HepG2 (cell line): ENCODE results near the gene STIM2. TPM values are rescaled to one million over a fixed set of nuclear protein-coding genes. Genes with fewer than 3 reads are reported as not detected.

ENCODE experiments used
- ARNT2 ChIP-seq: sonication (generic); formaldehyde crosslinking; IDR thresholded peaks from 2 replicates; pipeline ENCODE4 v1.8.0; 2022; ENCODE audit warnings: mild to moderate bottlenecking, low read depth, missing genetic modification reagents, moderate library complexity
- BCLAF1 ChIP-seq: fragments of 450-650 bp; IDR thresholded peaks from 2 replicates; pipeline ENCODE4 v1.6.1; 2017; ENCODE audit warnings: mild to moderate bottlenecking
- CBX1 ChIP-seq: IDR thresholded peaks from one replicate; pipeline ENCODE4 v1.6.1; 2016; ENCODE audit warnings: antibody characterized with exemption, low read depth
- CHD2 ChIP-seq: IDR thresholded peaks from 2 replicates; pipeline ENCODE4 v1.6.1; 2011; ENCODE audit warnings: low read depth, low read length, improper control_type of control experiment
- HMGXB4 ChIP-seq, 2 experiments: sonication (generic) in 1 of 2; formaldehyde crosslinking in 1 of 2; IDR thresholded peaks; 2 replicates each; pipeline versions ENCODE4 v1.4.0 to v1.6.1; 2018 to 2020; ENCODE audit warnings: missing genetic modification reagents in 2 of 2, borderline replicate concordance in 1 of 2, low read depth in 1 of 2, mild to moderate bottlenecking in 1 of 2, missing biosample characterization in 1 of 2
- HNF4G ChIP-seq, 2 experiments: sonication (generic) in 1 of 2; formaldehyde crosslinking in 1 of 2; IDR thresholded peaks; 2 replicates each; pipeline versions ENCODE4 v1.4.0 to v1.6.1; 2011 to 2020; ENCODE audit warnings: borderline replicate concordance in 2 of 2, low read depth in 2 of 2, mild to moderate bottlenecking in 2 of 2, low read length in 1 of 2, missing genetic modification reagents in 1 of 2, moderate library complexity in 1 of 2
- HNRNPH1 ChIP-seq: fragments of 200-400 bp; formaldehyde crosslinking; optimal IDR thresholded peaks from 2 replicates; pipeline ENCODE3; 2017; ENCODE audit warnings: mild to moderate bottlenecking, low read depth, low read length
- MAFG ChIP-seq: sonication (generic); formaldehyde crosslinking; IDR thresholded peaks from 2 replicates; pipeline ENCODE4 v1.5.1; 2020; ENCODE audit warnings: mild to moderate bottlenecking, missing genetic modification reagents
- MXD1 ChIP-seq: sonication (generic); formaldehyde crosslinking; IDR thresholded peaks from 2 replicates; pipeline ENCODE4 v1.4.0; 2020; ENCODE audit warnings: mild to moderate bottlenecking, missing genetic modification reagents
- SMAD9 ChIP-seq: sonication (generic); formaldehyde crosslinking; IDR thresholded peaks from 2 replicates; pipeline ENCODE4 v1.5.1; 2020; ENCODE audit warnings: mild to moderate bottlenecking, missing genetic modification reagents
- TGIF2 ChIP-seq: IDR thresholded peaks from 2 replicates; pipeline ENCODE4 v1.6.1; 2016; ENCODE audit warnings: control low read depth, missing compliant biosample characterization
- ZMYM4 ChIP-seq: sonication (generic); formaldehyde crosslinking; IDR thresholded peaks from 2 replicates; pipeline ENCODE4 v1.8.1; 2023; ENCODE audit warnings: mild to moderate bottlenecking, missing genetic modification reagents
- ZNF18 ChIP-seq: sonication (generic); formaldehyde crosslinking; IDR thresholded peaks from 2 replicates; pipeline ENCODE4 v1.8.0; 2022; ENCODE audit warnings: mild to moderate bottlenecking, missing genetic modification reagents; ENCODE audit not compliant: insufficient replicate concordance
- ZNF224 ChIP-seq: sonication (generic); formaldehyde crosslinking; IDR thresholded peaks from 2 replicates; pipeline ENCODE4 v1.5.0; 2020; ENCODE audit warnings: mild to moderate bottlenecking, missing genetic modification reagents
- ZNF282 ChIP-seq: fragments of 450-650 bp; IDR thresholded peaks from 2 replicates; pipeline ENCODE4 v1.6.1; 2018; ENCODE audit not compliant: partially characterized antibody
- ZNF33B ChIP-seq: sonication (generic); formaldehyde crosslinking; IDR thresholded peaks from 2 replicates; pipeline ENCODE4 v1.5.1; 2020; ENCODE audit warnings: mild to moderate bottlenecking, missing genetic modification reagents
- ZNF34 ChIP-seq: sonication (generic); formaldehyde crosslinking; IDR thresholded peaks from 2 replicates; pipeline ENCODE4 v1.4.0; 2020; ENCODE audit warnings: mild to moderate bottlenecking, missing genetic modification reagents, borderline replicate concordance
- ZNF570 ChIP-seq: sonication (generic); formaldehyde crosslinking; IDR thresholded peaks from 2 replicates; pipeline ENCODE4 v1.4.0; 2020; ENCODE audit warnings: mild to moderate bottlenecking, missing genetic modification reagents, borderline replicate concordance
- ZNF589 ChIP-seq: sonication (generic); formaldehyde crosslinking; conservative IDR thresholded peaks from 2 replicates; pipeline ENCODE4 v1.8.0; 2022; ENCODE audit warnings: mild to moderate bottlenecking, moderate library complexity, missing genetic modification reagents
- ZNF598 ChIP-seq: sonication (generic); formaldehyde crosslinking; IDR thresholded peaks from 2 replicates; pipeline ENCODE4 v1.5.1; 2020; ENCODE audit warnings: mild to moderate bottlenecking, missing genetic modification reagents, borderline replicate concordance
- ZNF678 ChIP-seq: sonication (generic); formaldehyde crosslinking; IDR thresholded peaks from 2 replicates; pipeline ENCODE4 v1.4.0; 2020; ENCODE audit warnings: mild to moderate bottlenecking, missing genetic modification reagents
- ZNF720 ChIP-seq: sonication (generic); formaldehyde crosslinking; IDR thresholded peaks from 2 replicates; pipeline ENCODE4 v1.4.0; 2020; ENCODE audit warnings: missing genetic modification reagents
- ZNF879 ChIP-seq: sonication (generic); formaldehyde crosslinking; IDR thresholded peaks from 2 replicates; pipeline ENCODE4 v1.8.1; 2023; ENCODE audit warnings: missing genetic modification reagents
- polyA plus RNA-seq, 8 experiments: library from polyadenylated mRNA; depleted of rRNA in 3 of 8; stranded (reverse) in 7 of 8; unstranded in 1 of 8; fragments of >200 nt; fragmentation: Illumina TruSeq in 4 of 8; extraction: Trizol in 4 of 8; gene quantifications; 2 replicates each; pipeline versions ENCODE4 v1.2.1 to v1.2.3, GENCODE V29; 2011 to 2016; ENCODE audit warnings: low read depth in 4 of 8, missing spikeins in 1 of 8, mixed read lengths in 1 of 8; ENCODE audit not compliant: insufficient read depth in 1 of 8
- total RNA-seq, 5 experiments: library from RNA; depleted of rRNA; stranded (reverse); fragments of >200 nt; fragmentation: Illumina TruSeq; extraction: Trizol; gene quantifications; 2 replicates each; pipeline ENCODE4 v1.2.3, GENCODE V29; 2016; ENCODE audit warnings: low read depth in 1 of 5

STIM2 gene
- total and polyA plus RNA-seq, 2 of the 13 experiments (the other 11 are each of a cell fraction or from before 2014, with no cell fraction given) = 19.3 to 19.4 TPM

- peak; percentile 54; the same call in 1 of the 2 replicates for TF ChIP-seq ZNF33B (CRISPR knock-in tag)
- TF ChIP-seq HNF4G (IDR thresholded peaks at IDR 0.05; ENCODE audit: borderline replicate concordance, low read depth, low read length) = peak; percentile 67
- TF ChIP-seq HNF4G (CRISPR knock-in tag; IDR thresholded peaks at IDR 0.05; ENCODE audit: borderline replicate concordance, low read depth) = peak; percentile 70; the same call in 1 of the 2 replicates
- TF ChIP-seq HMGXB4 (CRISPR knock-in tag; IDR thresholded peaks at IDR 0.05; ENCODE audit: borderline replicate concordance in 1 of 2, low read depth in 1 of 2) = peak; percentile 13 to 54; a peak in 3 of 4 replicates
- no peak for TF ChIP-seq ZNF282
- no peak for TF ChIP-seq CBX1
- peak; percentile 61; the same call in 1 of the 2 replicates for TF ChIP-seq ZNF598 (CRISPR knock-in tag)
- no peak for TF ChIP-seq ZNF720 (CRISPR knock-in tag)
- TF ChIP-seq ZNF18 (CRISPR knock-in tag) = no peak
- no peak for TF ChIP-seq ZNF589 (CRISPR knock-in tag)
- no peak for TF ChIP-seq ZNF570 (CRISPR knock-in tag)
- TF ChIP-seq ARNT2 (CRISPR knock-in tag) = no peak
- TF ChIP-seq TGIF2 = peak; percentile 76; the same call in 1 of the 2 replicates
- TF ChIP-seq SMAD9 (CRISPR knock-in tag) = no peak
- no peak for TF ChIP-seq HNRNPH1
- TF ChIP-seq ZNF678 (CRISPR knock-in tag) = no peak
- no peak for TF ChIP-seq ZNF224 (CRISPR knock-in tag)
- no peak for TF ChIP-seq BCLAF1
- TF ChIP-seq MXD1 (CRISPR knock-in tag) = no peak
- TF ChIP-seq ZMYM4 (CRISPR knock-in tag) = peak; percentile 66
- no peak for TF ChIP-seq ZNF34
- TF ChIP-seq CHD2 = no peak
- no peak for TF ChIP-seq MAFG (CRISPR knock-in tag)
- no peak for TF ChIP-seq ZNF879 (CRISPR knock-in tag)
Measured at GRCh38 chr4:26821677-26822503, 38.8 kb upstream of the STIM2 start (continued).
